Suprapubic skin (tissue), 4 donors: ENCODE results near the gene ABLIM2. TPM values are rescaled to one million over a fixed set of nuclear protein-coding genes. Genes with fewer than 3 reads are reported as not detected.

Source experiments
- DNase-seq, 2 donors: peaks; one replicate each; pipeline ENCODE4 v3.0.0-alpha.2; 2019; ENCODE audit warnings: low spot score in 2 of 2
- H3K27ac ChIP-seq: fragments of 200-600 bp; sonication (generic); one replicate; pipeline ENCODE4 v1.5.1; 2019
- H3K27me3 ChIP-seq: fragments of 200-600 bp; sonication (generic); one replicate; pipeline ENCODE4 v1.5.1; 2019
- H3K36me3 ChIP-seq: fragments of 200-600 bp; sonication (generic); one replicate; pipeline ENCODE4 v1.5.1; 2019
- H3K4me1 ChIP-seq: fragments of 200-600 bp; sonication (generic); one replicate; pipeline ENCODE4 v1.5.1; 2019
- H3K4me3 ChIP-seq: fragments of 200-600 bp; sonication (generic); one replicate; pipeline ENCODE4 v1.5.1; 2019; ENCODE audit warnings: mild to moderate bottlenecking
- H3K9me3 ChIP-seq: fragments of 200-600 bp; sonication (generic); one replicate; pipeline ENCODE4 v1.5.1; 2019
- EP300 ChIP-seq: sonication (generic); formaldehyde crosslinking; IDR thresholded peaks from one replicate; pipeline ENCODE4 v1.6.1; 2017; ENCODE audit warnings: antibody characterized with exemption
- POLR2A ChIP-seq, 2 donors: fragments of 450-650 bp; IDR thresholded peaks; one replicate each; pipeline ENCODE4 v1.6.1; 2017; ENCODE audit warnings: antibody characterized with exemption in 2 of 2, mild to moderate bottlenecking in 2 of 2, moderate library complexity in 2 of 2
- POLR2AphosphoS5 ChIP-seq, 3 donors: sonication (generic); formaldehyde crosslinking; IDR thresholded peaks; one replicate each; pipeline ENCODE4 v1.6.1; 2017; ENCODE audit warnings: antibody characterized with exemption in 3 of 3
- WGBS: methylation state at CpG from one replicate; pipeline ENCODE4 v1.1.5; 2018; 5-methylcytosine and 5-hydroxymethylcytosine counted together
- total RNA-seq, 4 donors: library from RNA; depleted of rRNA; stranded (reverse); fragments of >200 nt; gene quantifications; one replicate each; pipeline ENCODE4 v1.1.0, GENCODE V29; 2016
- TF ChIP-seq, protein P1 (sequence below), 2 donors: fragments of 200-600 bp in 1 of 2; fragments of 450-650 bp in 1 of 2; sonication (generic) in 1 of 2; IDR thresholded peaks; one replicate each; pipeline ENCODE4 v1.5.1; 2016 to 2019; ENCODE audit warnings: antibody characterized with exemption in 2 of 2, mild to moderate bottlenecking in 1 of 2, moderate library complexity in 1 of 2

ABLIM2 gene
- total RNA-seq, 4 donors from 2014 or later, result 11.2 to 16.9 (median 13.3) TPM

GRCh38 chr4:8164194-8164565 is 5.6 kb upstream of the ABLIM2 start:
- Histone ChIP-seq H3K4me1 (peaks cover 23% of the 10 kb centered on the region), H3K9me3 (no peaks in the 10 kb centered on the region), H3K27me3 (no peaks in the 10 kb centered on the region), H3K4me3 (no peak overlapping the region), H3K36me3 (no peaks in the 10 kb centered on the region), H3K27ac (no peak overlapping the region)
- WGBS, result 54% methylated on average over 9 of the region's 9 CpGs
- no peak for DNase-seq
- no peak for TF ChIP-seq POLR2A (IDR thresholded peaks at IDR 0.05)
- no peak for TF ChIP-seq EP300
- TF ChIP-seq, protein P1, sequence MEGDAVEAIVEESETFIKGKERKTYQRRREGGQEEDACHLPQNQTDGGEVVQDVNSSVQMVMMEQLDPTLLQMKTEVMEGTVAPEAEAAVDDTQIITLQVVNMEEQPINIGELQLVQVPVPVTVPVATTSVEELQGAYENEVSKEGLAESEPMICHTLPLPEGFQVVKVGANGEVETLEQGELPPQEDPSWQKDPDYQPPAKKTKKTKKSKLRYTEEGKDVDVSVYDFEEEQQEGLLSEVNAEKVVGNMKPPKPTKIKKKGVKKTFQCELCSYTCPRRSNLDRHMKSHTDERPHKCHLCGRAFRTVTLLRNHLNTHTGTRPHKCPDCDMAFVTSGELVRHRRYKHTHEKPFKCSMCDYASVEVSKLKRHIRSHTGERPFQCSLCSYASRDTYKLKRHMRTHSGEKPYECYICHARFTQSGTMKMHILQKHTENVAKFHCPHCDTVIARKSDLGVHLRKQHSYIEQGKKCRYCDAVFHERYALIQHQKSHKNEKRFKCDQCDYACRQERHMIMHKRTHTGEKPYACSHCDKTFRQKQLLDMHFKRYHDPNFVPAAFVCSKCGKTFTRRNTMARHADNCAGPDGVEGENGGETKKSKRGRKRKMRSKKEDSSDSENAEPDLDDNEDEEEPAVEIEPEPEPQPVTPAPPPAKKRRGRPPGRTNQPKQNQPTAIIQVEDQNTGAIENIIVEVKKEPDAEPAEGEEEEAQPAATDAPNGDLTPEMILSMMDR (IDR thresholded peaks at IDR 0.05), result no peak
- TF ChIP-seq POLR2AphosphoS5 (IDR thresholded peaks at IDR 0.05), result no peak

GRCh38 chr4:8163436-8164193 is 5.0 kb upstream of the ABLIM2 start:
- Histone ChIP-seq H3K4me3 (no peak overlapping the region), H3K4me1 (peaks cover 24% of the 10 kb centered on the region), H3K27ac (no peak overlapping the region), H3K9me3 (no peaks in the 10 kb centered on the region), H3K27me3 (no peaks in the 10 kb centered on the region), H3K36me3 (no peaks in the 10 kb centered on the region)
- TF ChIP-seq POLR2AphosphoS5 (IDR thresholded peaks at IDR 0.05), result no peak
- no peak for TF ChIP-seq POLR2A (IDR thresholded peaks at IDR 0.05)
- TF ChIP-seq, protein P1 (IDR thresholded peaks at IDR 0.05), result no peak
- TF ChIP-seq EP300, result no peak
- no peak for DNase-seq
- 61% methylated on average over 15 of the region's 19 CpGs for WGBS

DNA sequence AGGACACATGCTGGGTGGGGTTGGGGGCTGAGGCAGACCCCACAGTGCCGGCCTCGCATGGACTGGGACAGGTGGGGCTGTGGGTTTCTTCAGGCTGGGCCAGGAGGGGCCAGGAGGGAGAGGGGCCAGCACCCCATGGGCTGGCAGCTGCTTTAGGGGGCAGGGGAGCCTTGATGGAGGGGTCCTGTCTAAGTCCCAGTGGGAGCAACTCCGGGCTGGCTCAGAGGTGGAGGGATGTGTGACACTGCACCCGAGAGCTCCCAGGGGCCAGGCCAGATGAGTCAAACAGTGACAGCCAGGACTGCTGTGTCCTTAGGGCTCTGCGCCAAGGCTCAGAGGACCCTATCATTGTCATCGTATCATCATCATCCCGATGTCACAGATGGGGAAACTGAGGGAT is 4.4 kb upstream of the ABLIM2 start:
- WGBS, result 67% methylated on average over 4 of the region's 7 CpGs
- H3K36me3 ChIP-seq, result no peaks in the 10 kb centered on the region
- no peak overlapping the region for H3K4me3 ChIP-seq
- no peak for TF ChIP-seq POLR2AphosphoS5 (IDR thresholded peaks at IDR 0.05)
- no peak overlapping the region for H3K27ac ChIP-seq
- H3K4me1 ChIP-seq, result peaks cover 26% of the 10 kb centered on the region
- no peaks in the 10 kb centered on the region for H3K9me3 ChIP-seq
- DNase-seq, result no peak
- peaks cover under 1% of the 10 kb centered on the region for H3K27me3 ChIP-seq

DNA sequence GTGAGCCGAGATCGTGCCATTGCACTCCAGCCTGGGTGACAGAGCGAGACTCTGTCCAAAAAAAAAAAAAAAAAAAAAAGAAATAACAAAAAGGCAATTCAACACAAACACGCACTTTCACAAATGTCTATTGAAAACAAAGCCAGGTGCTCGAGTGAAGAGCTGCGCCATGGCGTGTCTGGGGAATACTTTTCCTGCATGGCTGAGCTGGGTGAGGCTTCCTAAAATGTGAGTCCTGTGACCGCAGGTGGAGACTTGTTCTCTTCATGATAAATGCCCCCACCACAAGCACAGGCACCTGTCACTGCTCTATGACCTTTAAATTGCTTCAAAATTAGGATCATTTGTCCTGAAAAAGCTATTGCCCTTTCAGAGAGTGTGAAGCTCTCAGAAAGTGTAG is 4.0 kb upstream of the ABLIM2 start:
- DNase-seq, result no peak
- no peak for TF ChIP-seq EP300
- no peak for TF ChIP-seq POLR2A (IDR thresholded peaks at IDR 0.05)
- TF ChIP-seq, protein P1 (IDR thresholded peaks at IDR 0.05), result no peak
- no peak for TF ChIP-seq POLR2AphosphoS5 (IDR thresholded peaks at IDR 0.05)
- WGBS, result 57% methylated on average over 8 of the region's 8 CpGs
- H3K9me3 ChIP-seq, result no peaks in the 10 kb centered on the region
- H3K36me3 ChIP-seq, result no peaks in the 10 kb centered on the region
- H3K4me3 ChIP-seq, result no peak overlapping the region
- H3K27me3 ChIP-seq, result peaks cover 4% of the 10 kb centered on the region
- H3K4me1 ChIP-seq, result peaks cover 28% of the 10 kb centered on the region
- H3K27ac ChIP-seq, result no peak overlapping the region

- Histone ChIP-seq H3K4me1 (peaks cover 32% of the 10 kb centered on the region), H3K27ac (no peak overlapping the region), H3K4me3 (no peak overlapping the region), H3K36me3 (no peaks in the 10 kb centered on the region), H3K9me3 (no peaks in the 10 kb centered on the region), H3K27me3 (peaks cover 4% of the 10 kb centered on the region)
- no peak for DNase-seq
- TF ChIP-seq, protein P1 (IDR thresholded peaks at IDR 0.05), result no peak
- no peak for TF ChIP-seq POLR2AphosphoS5 (IDR thresholded peaks at IDR 0.05)
- no peak for TF ChIP-seq POLR2A (IDR thresholded peaks at IDR 0.05)
- no peak for TF ChIP-seq EP300
- WGBS, result 31% methylated on average over 3 of the region's 3 CpGs
These were observed 2.0 kb upstream of the ABLIM2 start for GRCh38 chr4:8160572-8160971.

- 49% methylated on average over 3 of the region's 4 CpGs for WGBS
- DNase-seq, result no peak
These were observed 1.6 kb upstream of the ABLIM2 start for GRCh38 chr4:8160233-8160560.

More at GRCh38 chr4:8160233-8160560, 1.6 kb upstream of the ABLIM2 start:
- Histone ChIP-seq H3K27ac (no peak overlapping the region), H3K36me3 (no peaks in the 10 kb centered on the region), H3K4me1 (peaks cover 29% of the 10 kb centered on the region), H3K9me3 (no peaks in the 10 kb centered on the region), H3K4me3 (no peak overlapping the region), H3K27me3 (peaks cover 4% of the 10 kb centered on the region)
- TF ChIP-seq EP300 (no peak), POLR2A (IDR thresholded peaks at IDR 0.05) (no peak)
- TF ChIP-seq, protein P1 (IDR thresholded peaks at IDR 0.05), result no peak
